MCF 10A (cell line): ENCODE data around the gene WSCD1. TPM values are rescaled to one million over a fixed set of nuclear protein-coding genes. Genes with fewer than 3 reads are reported as not detected.

Experiments
- BruUV-seq: library from RNA; stranded (reverse); fragments of 400-500 nt; replicated peaks from 2 replicates; lab custom pipeline; 2021; lab: Mats Ljungman, UMichigan
- CTCF ChIA-PET: fragments of 300-600 bp; sonication (Branson Sonifier 250); formaldehyde crosslinking; extraction: SDS; loops from one replicate; lab custom pipeline; 2021; ENCODE audit warnings: antibody characterized with exemption, inconsistent platforms; lab: Yijun Ruan, JAX
- POLR2A ChIA-PET: fragments of 300-600, 350-650 bp; sonication (Branson Sonifier 250); formaldehyde crosslinking; extraction: SDS; loops from one replicate; lab custom pipeline; 2020; ENCODE audit warnings: antibody characterized with exemption, inconsistent platforms; lab: Yijun Ruan, JAX
- DNase-seq: peaks from one replicate; pipeline ENCODE4 v3.0.0-alpha.2; 2018; ENCODE audit not compliant: unreplicated experiment
- H3K27ac Mint-ChIP-seq: one replicate; pipeline ENCODE4 v1.8.0; 2022; ENCODE audit warnings: mild to moderate bottlenecking, low read depth, mixed read lengths; ENCODE audit not compliant: unreplicated experiment
- H3K27me3 Mint-ChIP-seq: one replicate; pipeline ENCODE4 v1.8.0; 2022; ENCODE audit warnings: mixed read lengths; ENCODE audit not compliant: insufficient read depth, unreplicated experiment
- H3K36me3 Mint-ChIP-seq: one replicate; pipeline ENCODE4 v1.8.0; 2022; ENCODE audit warnings: mild to moderate bottlenecking, moderate library complexity, mixed read lengths; ENCODE audit not compliant: insufficient read depth, unreplicated experiment
- H3K4me1 Mint-ChIP-seq: one replicate; pipeline ENCODE4 v1.8.0; 2022; ENCODE audit warnings: mixed read lengths; ENCODE audit not compliant: insufficient read depth, unreplicated experiment
- H3K4me3 Mint-ChIP-seq: one replicate; pipeline ENCODE4 v1.8.0; 2022; ENCODE audit warnings: mild to moderate bottlenecking, moderate library complexity, mixed read lengths; ENCODE audit not compliant: unreplicated experiment
- H3K9me3 Mint-ChIP-seq: one replicate; pipeline ENCODE4 v1.8.0; 2022; ENCODE audit warnings: mixed read lengths; ENCODE audit not compliant: unreplicated experiment
- intact Hi-C: fragments of 100-400 bp; cut with micrococcal nuclease; formaldehyde crosslinking; loops from 2 replicates; pipeline ENCODE4 v1.14.1; 2022
- total RNA-seq: library from RNA; stranded (reverse); gene quantifications from 2 replicates; pipeline ENCODE4 v1.2.3, GENCODE V29; 2022
- TF ChIP-seq, protein P1 (sequence below): fragments of 200-600 bp; IDR thresholded peaks from one replicate; pipeline ENCODE4 v1.8.0; 2022; ENCODE audit warnings: antibody characterized with exemption, mild to moderate bottlenecking; ENCODE audit not compliant: unreplicated experiment

The WSCD1 gene
- total RNA-seq, 1 experiment from 2014 or later, result not detected

DNA sequence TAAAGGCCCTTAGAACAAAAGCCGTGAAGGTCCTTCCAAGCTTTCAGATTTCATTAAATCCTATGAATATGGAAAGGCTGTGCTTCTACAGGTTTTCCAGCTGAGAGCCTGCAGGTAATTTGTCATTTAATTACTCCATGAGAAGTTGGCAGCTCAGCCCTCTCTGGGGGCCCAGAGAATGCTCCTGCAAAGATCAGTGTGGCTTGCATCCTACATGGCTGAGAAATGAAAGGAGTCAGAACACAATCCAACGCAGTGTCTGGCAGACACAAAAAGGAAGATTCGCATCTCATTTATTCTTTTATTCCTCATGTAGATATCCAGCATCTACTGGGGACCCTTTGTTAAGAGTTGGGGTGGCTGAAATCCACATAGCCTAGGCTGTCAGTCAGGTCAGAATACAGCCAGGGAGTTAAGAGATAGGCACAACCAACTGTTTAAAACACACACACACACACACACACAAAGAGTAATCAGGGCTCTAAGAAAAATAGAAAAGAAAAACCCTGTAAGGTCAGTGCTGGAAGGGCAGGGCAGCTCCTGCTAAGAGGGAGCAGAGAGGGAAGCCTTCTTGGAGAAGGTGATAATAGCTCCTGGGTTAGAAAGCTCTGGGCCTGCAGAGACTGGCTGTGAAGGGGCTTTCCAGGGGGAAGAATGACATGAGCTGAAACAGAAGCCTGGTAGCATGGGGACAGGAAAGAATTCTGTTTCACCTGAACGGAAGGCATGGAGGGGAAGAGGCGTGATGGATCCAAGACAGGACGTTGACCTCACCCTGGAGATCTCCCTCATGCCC lies 46.9 kb upstream of the WSCD1 start:
- BruUV-seq, result no TSS peak
- CTCF ChIA-PET, result interaction anchor here (0.5 kb wide), 1 partner anchor 11 kb away, joined by 4 read pairs; no protein-coding TSS in a partner anchor
- no peak for DNase-seq
- no peaks in the 10 kb centered on the region for H3K36me3 Mint-ChIP-seq
- H3K9me3 Mint-ChIP-seq, result no peaks in the 10 kb centered on the region
- intact Hi-C loops, result no loop called here
- TF ChIP-seq, protein P1, sequence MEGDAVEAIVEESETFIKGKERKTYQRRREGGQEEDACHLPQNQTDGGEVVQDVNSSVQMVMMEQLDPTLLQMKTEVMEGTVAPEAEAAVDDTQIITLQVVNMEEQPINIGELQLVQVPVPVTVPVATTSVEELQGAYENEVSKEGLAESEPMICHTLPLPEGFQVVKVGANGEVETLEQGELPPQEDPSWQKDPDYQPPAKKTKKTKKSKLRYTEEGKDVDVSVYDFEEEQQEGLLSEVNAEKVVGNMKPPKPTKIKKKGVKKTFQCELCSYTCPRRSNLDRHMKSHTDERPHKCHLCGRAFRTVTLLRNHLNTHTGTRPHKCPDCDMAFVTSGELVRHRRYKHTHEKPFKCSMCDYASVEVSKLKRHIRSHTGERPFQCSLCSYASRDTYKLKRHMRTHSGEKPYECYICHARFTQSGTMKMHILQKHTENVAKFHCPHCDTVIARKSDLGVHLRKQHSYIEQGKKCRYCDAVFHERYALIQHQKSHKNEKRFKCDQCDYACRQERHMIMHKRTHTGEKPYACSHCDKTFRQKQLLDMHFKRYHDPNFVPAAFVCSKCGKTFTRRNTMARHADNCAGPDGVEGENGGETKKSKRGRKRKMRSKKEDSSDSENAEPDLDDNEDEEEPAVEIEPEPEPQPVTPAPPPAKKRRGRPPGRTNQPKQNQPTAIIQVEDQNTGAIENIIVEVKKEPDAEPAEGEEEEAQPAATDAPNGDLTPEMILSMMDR, result no peak
- POLR2A ChIA-PET, result interaction anchor here (1.0 kb wide), 1 partner anchor 10 kb away, joined by 3 read pairs; no protein-coding TSS in a partner anchor
- no peak overlapping the region for H3K4me3 Mint-ChIP-seq
- H3K27ac Mint-ChIP-seq, result no peak overlapping the region
- H3K4me1 Mint-ChIP-seq, result peaks cover 7% of the 10 kb centered on the region
- H3K27me3 Mint-ChIP-seq, result peaks cover 43% of the 10 kb centered on the region

DNA sequence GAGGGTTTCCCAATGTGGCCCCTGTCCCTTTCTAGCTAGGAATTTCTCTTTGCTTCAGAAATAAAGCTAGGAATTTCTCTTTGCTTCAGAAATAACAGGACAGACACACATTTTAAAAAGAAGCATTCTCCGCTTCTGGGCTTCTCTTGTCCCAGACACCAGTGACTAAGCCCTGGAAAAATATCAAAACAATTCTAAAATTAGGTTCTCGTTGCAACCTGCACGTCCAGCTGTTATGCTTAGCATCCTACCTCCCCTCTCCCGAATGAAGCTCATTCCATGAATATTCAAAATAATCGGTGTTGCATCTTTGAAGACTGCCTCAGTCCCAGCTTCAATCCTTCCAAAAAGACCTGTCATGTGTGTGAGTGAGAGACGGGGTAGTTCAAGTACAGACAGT lies 45.6 kb upstream of the WSCD1 start:
- Mint-ChIP-seq H3K27me3 (peaks cover 49% of the 10 kb centered on the region), H3K27ac (no peak overlapping the region), H3K4me1 (peaks cover 7% of the 10 kb centered on the region), H3K36me3 (no peaks in the 10 kb centered on the region), H3K4me3 (no peak overlapping the region), H3K9me3 (no peaks in the 10 kb centered on the region)
- no peak for DNase-seq
- BruUV-seq, result no TSS peak
- TF ChIP-seq, protein P1, result no peak
- ChIA-PET CTCF (no interaction called here), POLR2A (no interaction called here)
- intact Hi-C loops, result no loop called here

DNA sequence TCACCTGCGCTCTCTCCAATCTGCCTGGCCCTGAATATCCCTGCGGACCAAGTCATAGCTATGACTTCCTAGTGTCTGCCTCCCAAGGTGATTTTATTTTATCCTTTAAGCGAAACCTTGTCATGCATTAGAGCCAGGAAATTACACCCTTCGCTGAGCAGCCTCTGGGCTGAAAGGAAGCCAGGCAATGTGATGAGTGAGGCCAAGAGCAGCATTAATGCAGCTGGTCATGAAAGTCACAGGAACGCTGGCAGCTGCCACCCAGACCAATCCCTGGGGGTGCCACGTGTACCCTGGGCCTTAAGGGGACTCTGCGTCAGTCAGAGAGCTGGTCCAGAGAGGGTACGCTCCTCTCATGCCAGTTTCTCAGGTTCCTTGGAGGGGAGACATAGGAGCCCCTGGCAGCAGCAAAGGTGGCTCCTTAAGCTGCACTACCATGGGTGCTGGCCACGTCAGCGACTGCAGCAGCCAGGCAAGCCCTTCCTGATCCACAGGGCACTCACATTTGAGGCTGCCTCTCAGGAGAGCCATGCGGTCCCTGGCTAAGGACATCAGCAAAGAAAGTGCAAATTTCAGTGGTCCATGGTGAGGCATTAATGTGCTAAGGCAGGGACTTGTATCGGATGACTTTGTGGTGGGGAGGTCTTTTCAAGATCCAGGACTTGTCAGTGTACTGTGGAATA lies 42.7 kb upstream of the WSCD1 start:
- peaks cover 46% of the 10 kb centered on the region for H3K27me3 Mint-ChIP-seq
- H3K36me3 Mint-ChIP-seq, result no peaks in the 10 kb centered on the region
- no peak for DNase-seq
- no peaks in the 10 kb centered on the region for H3K9me3 Mint-ChIP-seq
- POLR2A ChIA-PET, result no interaction called here
- intact Hi-C loops, result no loop called here
- TF ChIP-seq, protein P1, result no peak
- BruUV-seq, result no TSS peak
- no peak overlapping the region for H3K4me3 Mint-ChIP-seq
- H3K4me1 Mint-ChIP-seq, result peaks cover 7% of the 10 kb centered on the region
- H3K27ac Mint-ChIP-seq, result no peak overlapping the region
- CTCF ChIA-PET, result interaction anchor here (0.6 kb wide), 1 partner anchor 527 kb away, joined by 3 read pairs; no protein-coding TSS in a partner anchor

DNA sequence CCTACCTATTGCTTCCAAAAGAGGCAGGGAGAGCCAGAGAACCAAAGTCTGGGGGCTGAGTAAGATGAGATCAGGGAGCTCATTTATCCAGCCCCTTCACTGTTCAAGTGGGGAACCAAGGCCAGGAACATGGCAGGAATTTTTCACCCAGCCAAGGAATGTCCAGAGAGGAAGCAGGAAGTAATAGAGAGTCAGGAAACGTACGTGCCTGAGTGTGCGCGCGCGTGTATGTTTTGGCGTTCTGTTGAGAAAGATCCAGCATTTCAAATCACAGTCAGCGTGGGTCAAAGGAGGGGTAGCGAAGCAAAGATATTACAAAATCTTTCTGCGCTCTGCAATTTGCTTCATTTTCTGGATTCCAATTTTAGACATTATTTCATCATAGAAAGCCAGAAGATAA lies 41.9 kb upstream of the WSCD1 start:
- H3K27me3 Mint-ChIP-seq, result peaks cover 38% of the 10 kb centered on the region
- H3K27ac Mint-ChIP-seq, result no peak overlapping the region
- H3K4me1 Mint-ChIP-seq, result peaks cover 7% of the 10 kb centered on the region
- intact Hi-C loops, result no loop called here
- H3K9me3 Mint-ChIP-seq, result no peaks in the 10 kb centered on the region
- no peak for DNase-seq
- ChIA-PET CTCF (no interaction called here), POLR2A (no interaction called here)
- BruUV-seq, result no TSS peak
- no peak overlapping the region for H3K4me3 Mint-ChIP-seq
- TF ChIP-seq, protein P1, result no peak
- H3K36me3 Mint-ChIP-seq, result no peaks in the 10 kb centered on the region
